Measurements from ENCODE around the gene CDC20B.

GRCh38 chr5:55134053-55134722, 38.8 kb downstream of the CDC20B start:
- TF ChIP-seq POLR2A (IDR thresholded peaks at IDR 0.05; ENCODE audit: low read length): no peak
- TF ChIP-seq GATA1 (IDR thresholded peaks at IDR 0.05; ENCODE audit: low read depth, low read length): no peak
